Measurements from ENCODE around the gene NXN. TPM values are rescaled to one million over a fixed set of nuclear protein-coding genes. Genes with fewer than 3 reads are reported as not detected.

Gene NXN
- polyA plus RNA-seq, 1 donor from 2014 or later: 14.8 TPM

DNA sequence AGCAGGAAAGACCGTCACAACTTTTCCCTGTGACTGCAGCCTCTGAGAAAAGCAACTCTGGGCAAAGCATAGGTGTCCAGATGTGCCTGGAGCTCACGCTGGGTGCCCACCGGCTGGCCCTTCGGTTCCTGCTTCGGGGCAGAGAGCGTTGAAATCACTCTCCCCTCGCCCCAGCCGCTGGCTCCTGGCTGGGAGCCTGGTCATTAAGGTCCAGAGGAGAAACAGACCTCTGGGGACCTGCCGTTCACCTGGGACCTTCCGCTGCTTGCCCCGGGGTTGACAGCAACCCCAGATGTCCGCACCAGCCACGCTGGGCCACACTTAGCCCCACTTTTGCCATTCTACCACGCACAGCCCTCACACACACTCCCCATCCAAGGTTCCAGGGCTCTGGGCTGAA, 184.3 kb downstream of the NXN start:
- no peaks in the 10 kb centered on the region for H3F3A ChIP-seq (ENCODE audit: insufficient read depth, low read length, poor library complexity, severe bottlenecking)
- no peak overlapping the region for H3K4me2 ChIP-seq (ENCODE audit: low read length)
- no peaks in the 10 kb centered on the region for H3K9me3 ChIP-seq (ENCODE audit: low read length)
- no peak overlapping the region for H3K4me3 ChIP-seq (ENCODE audit: low read length)
- H3K27ac ChIP-seq (ENCODE audit: low read length): peak overlapping the region; percentile 76
- H2AFZ ChIP-seq (ENCODE audit: low read depth, low read length): no peak overlapping the region
- no peaks in the 10 kb centered on the region for H3K36me3 ChIP-seq (ENCODE audit: insufficient read depth, low read length)
- H4K20me1 ChIP-seq (ENCODE audit: insufficient read depth): no peaks in the 10 kb centered on the region
- no peaks in the 10 kb centered on the region for H3K27me3 ChIP-seq (ENCODE audit: insufficient read depth, low read depth, low read length)
- no peaks in the 10 kb centered on the region for H3K79me2 ChIP-seq (replicated peaks; ENCODE audit: insufficient read depth, low read length)
- peak overlapping the region; percentile 56 for H3K9ac ChIP-seq (ENCODE audit: low read length)
- TF ChIP-seq, protein P1, sequence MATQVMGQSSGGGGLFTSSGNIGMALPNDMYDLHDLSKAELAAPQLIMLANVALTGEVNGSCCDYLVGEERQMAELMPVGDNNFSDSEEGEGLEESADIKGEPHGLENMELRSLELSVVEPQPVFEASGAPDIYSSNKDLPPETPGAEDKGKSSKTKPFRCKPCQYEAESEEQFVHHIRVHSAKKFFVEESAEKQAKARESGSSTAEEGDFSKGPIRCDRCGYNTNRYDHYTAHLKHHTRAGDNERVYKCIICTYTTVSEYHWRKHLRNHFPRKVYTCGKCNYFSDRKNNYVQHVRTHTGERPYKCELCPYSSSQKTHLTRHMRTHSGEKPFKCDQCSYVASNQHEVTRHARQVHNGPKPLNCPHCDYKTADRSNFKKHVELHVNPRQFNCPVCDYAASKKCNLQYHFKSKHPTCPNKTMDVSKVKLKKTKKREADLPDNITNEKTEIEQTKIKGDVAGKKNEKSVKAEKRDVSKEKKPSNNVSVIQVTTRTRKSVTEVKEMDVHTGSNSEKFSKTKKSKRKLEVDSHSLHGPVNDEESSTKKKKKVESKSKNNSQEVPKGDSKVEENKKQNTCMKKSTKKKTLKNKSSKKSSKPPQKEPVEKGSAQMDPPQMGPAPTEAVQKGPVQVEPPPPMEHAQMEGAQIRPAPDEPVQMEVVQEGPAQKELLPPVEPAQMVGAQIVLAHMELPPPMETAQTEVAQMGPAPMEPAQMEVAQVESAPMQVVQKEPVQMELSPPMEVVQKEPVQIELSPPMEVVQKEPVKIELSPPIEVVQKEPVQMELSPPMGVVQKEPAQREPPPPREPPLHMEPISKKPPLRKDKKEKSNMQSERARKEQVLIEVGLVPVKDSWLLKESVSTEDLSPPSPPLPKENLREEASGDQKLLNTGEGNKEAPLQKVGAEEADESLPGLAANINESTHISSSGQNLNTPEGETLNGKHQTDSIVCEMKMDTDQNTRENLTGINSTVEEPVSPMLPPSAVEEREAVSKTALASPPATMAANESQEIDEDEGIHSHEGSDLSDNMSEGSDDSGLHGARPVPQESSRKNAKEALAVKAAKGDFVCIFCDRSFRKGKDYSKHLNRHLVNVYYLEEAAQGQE (IDR thresholded peaks at IDR 0.05; ENCODE audit: borderline replicate concordance): no peak
- TF ChIP-seq EZH2 (IDR thresholded peaks at IDR 0.05; ENCODE audit: borderline replicate concordance, insufficient read depth, low read length, poor library complexity, severe bottlenecking): no peak
- no peak for TF ChIP-seq EP300 (conservative IDR thresholded peaks at IDR 0.05; ENCODE audit: poor library complexity, severe bottlenecking)
- no peak for TF ChIP-seq SMC3 (conservative IDR thresholded peaks at IDR 0.05; ENCODE audit: poor library complexity)
- no peak for TF ChIP-seq TAF1 (IDR thresholded peaks at IDR 0.05; ENCODE audit: low read depth)
- TF ChIP-seq POLR2AphosphoS5 (IDR thresholded peaks at IDR 0.05): no peak
- no peak for TF ChIP-seq MXI1 (conservative IDR thresholded peaks at IDR 0.05; ENCODE audit: poor library complexity, severe bottlenecking)
- H3K9me2 ChIP-seq (ENCODE audit: insufficient read depth, low read length): no peaks in the 10 kb centered on the region

DNA sequence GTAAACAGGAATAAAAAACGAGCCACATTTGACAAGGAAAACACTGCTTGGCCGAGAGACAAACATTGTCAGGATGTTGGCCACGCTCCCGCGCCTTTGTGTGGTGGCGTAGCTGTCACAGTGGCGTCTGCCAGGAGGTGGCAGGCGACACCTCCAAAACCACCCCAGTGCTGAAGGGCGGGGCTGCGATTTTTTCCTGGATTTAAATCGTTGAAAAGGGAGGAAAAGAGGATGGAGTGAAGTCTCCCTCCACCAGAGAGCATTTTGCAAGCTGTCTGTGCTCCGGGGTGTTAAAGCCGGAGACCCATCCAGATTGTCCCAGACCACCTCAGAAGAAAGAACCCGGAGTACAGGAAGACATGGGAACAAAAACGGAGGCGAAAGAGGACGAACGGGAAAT, 184.7 kb downstream of the NXN start:
- H3K9me3 ChIP-seq (ENCODE audit: low read length): no peaks in the 10 kb centered on the region
- H3K4me2 ChIP-seq (ENCODE audit: low read length): no peak overlapping the region
- H3K27ac ChIP-seq (ENCODE audit: low read length): peak overlapping the region; percentile 76
- TF ChIP-seq EP300 (conservative IDR thresholded peaks at IDR 0.05; ENCODE audit: poor library complexity, severe bottlenecking) (peak; percentile 31), MXI1 (conservative IDR thresholded peaks at IDR 0.05; ENCODE audit: poor library complexity, severe bottlenecking) (peak; percentile 39), TAF1 (IDR thresholded peaks at IDR 0.05; ENCODE audit: low read depth) (peak; percentile 33), SMC3 (conservative IDR thresholded peaks at IDR 0.05; ENCODE audit: poor library complexity) (peak; percentile 99), EZH2 (IDR thresholded peaks at IDR 0.05; ENCODE audit: borderline replicate concordance, insufficient read depth, low read length, poor library complexity, severe bottlenecking) (no peak), POLR2AphosphoS5 (IDR thresholded peaks at IDR 0.05) (no peak), RAD21 (conservative IDR thresholded peaks at IDR 0.05) (peak; percentile 96)
- TF ChIP-seq, protein P1 (IDR thresholded peaks at IDR 0.05; ENCODE audit: borderline replicate concordance): peak; percentile 36
- TF ChIP-seq, protein P2, sequence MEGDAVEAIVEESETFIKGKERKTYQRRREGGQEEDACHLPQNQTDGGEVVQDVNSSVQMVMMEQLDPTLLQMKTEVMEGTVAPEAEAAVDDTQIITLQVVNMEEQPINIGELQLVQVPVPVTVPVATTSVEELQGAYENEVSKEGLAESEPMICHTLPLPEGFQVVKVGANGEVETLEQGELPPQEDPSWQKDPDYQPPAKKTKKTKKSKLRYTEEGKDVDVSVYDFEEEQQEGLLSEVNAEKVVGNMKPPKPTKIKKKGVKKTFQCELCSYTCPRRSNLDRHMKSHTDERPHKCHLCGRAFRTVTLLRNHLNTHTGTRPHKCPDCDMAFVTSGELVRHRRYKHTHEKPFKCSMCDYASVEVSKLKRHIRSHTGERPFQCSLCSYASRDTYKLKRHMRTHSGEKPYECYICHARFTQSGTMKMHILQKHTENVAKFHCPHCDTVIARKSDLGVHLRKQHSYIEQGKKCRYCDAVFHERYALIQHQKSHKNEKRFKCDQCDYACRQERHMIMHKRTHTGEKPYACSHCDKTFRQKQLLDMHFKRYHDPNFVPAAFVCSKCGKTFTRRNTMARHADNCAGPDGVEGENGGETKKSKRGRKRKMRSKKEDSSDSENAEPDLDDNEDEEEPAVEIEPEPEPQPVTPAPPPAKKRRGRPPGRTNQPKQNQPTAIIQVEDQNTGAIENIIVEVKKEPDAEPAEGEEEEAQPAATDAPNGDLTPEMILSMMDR (IDR thresholded peaks at IDR 0.05; ENCODE audit: poor library complexity, severe bottlenecking): peak; percentile 96
- no peak overlapping the region for H3K4me3 ChIP-seq (ENCODE audit: low read length)
- H4K20me1 ChIP-seq (ENCODE audit: insufficient read depth): no peaks in the 10 kb centered on the region
- no peak overlapping the region for H2AFZ ChIP-seq (ENCODE audit: low read depth, low read length)
- no peaks in the 10 kb centered on the region for H3K27me3 ChIP-seq (ENCODE audit: insufficient read depth, low read depth, low read length)
- no peaks in the 10 kb centered on the region for H3K9me2 ChIP-seq (ENCODE audit: insufficient read depth, low read length)
- no peaks in the 10 kb centered on the region for H3K79me2 ChIP-seq (replicated peaks; ENCODE audit: insufficient read depth, low read length)
- no peaks in the 10 kb centered on the region for H3F3A ChIP-seq (ENCODE audit: insufficient read depth, low read length, poor library complexity, severe bottlenecking)
- peak overlapping the region; percentile 56 for H3K9ac ChIP-seq (ENCODE audit: low read length)
- H3K36me3 ChIP-seq (ENCODE audit: insufficient read depth, low read length): no peaks in the 10 kb centered on the region
